Neural cell (in vitro differentiated cells): ENCODE data around the gene NR2C2AP. TPM values are rescaled to one million over a fixed set of nuclear protein-coding genes. Genes with fewer than 3 reads are reported as not detected.

Experiments used
- H2AFZ ChIP-seq: fragments of 200-600, 300-800 bp; sonication (generic), shearing (Covaris generic); 2 replicates; pipeline ENCODE4 v1.6.0; 2014; ENCODE audit warnings: low read depth, mild to moderate bottlenecking, antibody characterized with exemption, low read length, moderate library complexity
- H3F3A ChIP-seq: fragments of 200-600 bp; shearing (Covaris generic); 2 replicates; pipeline ENCODE4 v1.6.1; 2016; ENCODE audit warnings: mild to moderate bottlenecking, moderate library complexity, mixed read lengths, antibody characterized with exemption, low read length; ENCODE audit not compliant: insufficient read depth, poor library complexity, severe bottlenecking
- H3K27ac ChIP-seq: fragments of 200-600, 300-800 bp; sonication (generic), shearing (Covaris generic); 2 replicates; pipeline ENCODE4 v1.5.1; 2014; ENCODE audit warnings: mild to moderate bottlenecking, low read length, moderate library complexity
- H3K27me3 ChIP-seq: fragments of 300-800, 200-600 bp; sonication (generic), shearing (Covaris generic); 2 replicates; pipeline ENCODE4 v1.6.0; 2014; ENCODE audit warnings: mild to moderate bottlenecking, low read depth, low read length, moderate library complexity; ENCODE audit not compliant: insufficient read depth
- H3K36me3 ChIP-seq: fragments of 300-800, 200-600 bp; sonication (generic), shearing (Covaris generic); 2 replicates; pipeline ENCODE4 v1.5.1; 2014; ENCODE audit warnings: mild to moderate bottlenecking, antibody characterized with exemption, low read length, moderate library complexity; ENCODE audit not compliant: insufficient read depth
- H3K4me2 ChIP-seq: fragments of 300-800, 200-600 bp; sonication (generic), shearing (Covaris generic); 2 replicates; pipeline ENCODE4 v1.6.0; 2014; ENCODE audit warnings: mild to moderate bottlenecking, low read length
- H3K4me3 ChIP-seq: fragments of 300-800, 200-600 bp; sonication (generic), shearing (Covaris generic); 2 replicates; pipeline ENCODE4 v1.5.1; 2014; ENCODE audit warnings: mild to moderate bottlenecking, low read length, moderate library complexity
- H3K79me2 ChIP-seq: fragments of 200-600 bp; shearing (Covaris generic); replicated peaks from 2 replicates; pipeline ENCODE4 v1.6.0; 2014; ENCODE audit warnings: mild to moderate bottlenecking, low read length, moderate library complexity; ENCODE audit not compliant: insufficient read depth
- H3K9ac ChIP-seq: fragments of 300-800, 200-600 bp; sonication (generic), shearing (Covaris generic); 2 replicates; pipeline ENCODE4 v1.6.1; 2016; ENCODE audit warnings: mild to moderate bottlenecking, low read length, mixed read lengths
- H3K9me2 ChIP-seq: fragments of 200-600 bp; shearing (Covaris generic); 2 replicates; pipeline ENCODE4 v1.6.1; 2016; ENCODE audit warnings: mild to moderate bottlenecking, low read length, mixed read lengths; ENCODE audit not compliant: insufficient read depth
- H3K9me3 ChIP-seq: fragments of 200-600, 300-800 bp; sonication (generic), shearing (Covaris generic); 2 replicates; pipeline ENCODE4 v1.6.1; 2016; ENCODE audit warnings: mild to moderate bottlenecking, mixed run types, low read length, moderate library complexity, mixed read lengths
- H4K20me1 ChIP-seq: fragments of 200-600 bp; shearing (Covaris generic); 2 replicates; pipeline ENCODE4 v1.6.1; 2016; ENCODE audit warnings: mild to moderate bottlenecking, mixed run types; ENCODE audit not compliant: insufficient read depth
- EP300 ChIP-seq: fragments of 450-650 bp; conservative IDR thresholded peaks from 2 replicates; pipeline ENCODE4 v1.6.1; 2014; ENCODE audit warnings: antibody characterized with exemption, mild to moderate bottlenecking, moderate library complexity; ENCODE audit not compliant: poor library complexity, severe bottlenecking
- EZH2 ChIP-seq: fragments of 200-600, 300-800 bp; shearing (Covaris generic), sonication (generic); IDR thresholded peaks from 2 replicates; pipeline ENCODE4 v1.6.1; 2014; ENCODE audit warnings: antibody characterized with exemption, low read length, borderline replicate concordance, mild to moderate bottlenecking; ENCODE audit not compliant: insufficient read depth, poor library complexity, severe bottlenecking
- MXI1 ChIP-seq: fragments of 450-650 bp; conservative IDR thresholded peaks from 2 replicates; pipeline ENCODE4 v1.6.1; 2014; ENCODE audit warnings: antibody characterized with exemption, mild to moderate bottlenecking; ENCODE audit not compliant: poor library complexity, severe bottlenecking
- POLR2AphosphoS5 ChIP-seq: IDR thresholded peaks from 2 replicates; pipeline ENCODE4 v1.6.1; 2012
- RAD21 ChIP-seq: fragments of 450-650 bp; conservative IDR thresholded peaks from 2 replicates; pipeline ENCODE4 v1.6.1; 2014; ENCODE audit warnings: antibody characterized with exemption, mild to moderate bottlenecking, moderate library complexity
- SMC3 ChIP-seq: fragments of 450-650 bp; conservative IDR thresholded peaks from 2 replicates; pipeline ENCODE4 v1.6.1; 2014; ENCODE audit warnings: antibody characterized with exemption, mild to moderate bottlenecking, moderate library complexity; ENCODE audit not compliant: poor library complexity
- TAF1 ChIP-seq: IDR thresholded peaks from 2 replicates; pipeline ENCODE4 v1.6.1; 2012; ENCODE audit warnings: low read depth
- polyA plus RNA-seq: library from polyadenylated mRNA; depleted of rRNA; stranded (reverse); fragments of >200 nt; gene quantifications from 2 replicates; pipeline ENCODE4 v1.2.3, GENCODE V29; 2014
- TF ChIP-seq, protein P1 (sequence below): fragments of 450-650 bp; IDR thresholded peaks from 2 replicates; pipeline ENCODE4 v1.5.1; 2014; ENCODE audit warnings: antibody characterized with exemption, mild to moderate bottlenecking, moderate library complexity; ENCODE audit not compliant: poor library complexity, severe bottlenecking
- TF ChIP-seq, protein P2 (sequence below): IDR thresholded peaks from 2 replicates; pipeline ENCODE4 v1.6.1; 2012; ENCODE audit warnings: borderline replicate concordance

NR2C2AP gene
- polyA plus RNA-seq, 1 donor from 2014 or later = 15.1 TPM

DNA sequence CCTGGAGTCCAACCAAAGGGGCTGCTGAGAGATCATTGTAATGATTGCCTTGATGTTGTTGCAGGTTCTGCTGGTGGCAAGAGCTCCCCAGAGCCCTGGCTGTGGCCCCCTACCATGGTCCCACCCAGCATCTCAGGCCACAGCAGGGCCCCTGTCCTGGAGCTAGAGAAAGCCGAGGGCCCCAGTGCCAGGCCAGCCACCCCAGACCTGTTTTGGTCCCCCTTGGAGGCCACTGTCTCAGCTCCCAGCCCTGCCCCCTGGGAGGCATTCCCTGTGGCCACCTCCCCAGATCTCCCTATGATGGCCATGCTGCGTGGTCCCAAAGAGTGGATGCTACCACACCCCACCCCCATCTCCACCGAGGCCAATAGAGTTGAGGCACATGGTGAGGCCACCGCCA, 24.0 kb upstream of the NR2C2AP start:
- H3K79me2 ChIP-seq = no peaks in the 10 kb centered on the region
- H4K20me1 ChIP-seq = no peaks in the 10 kb centered on the region
- no peaks in the 10 kb centered on the region for H3F3A ChIP-seq
- no peak overlapping the region for H3K4me3 ChIP-seq
- H2AFZ ChIP-seq = no peak overlapping the region
- H3K9ac ChIP-seq = no peak overlapping the region
- TF ChIP-seq SMC3 (no peak), MXI1 (no peak), EP300 (no peak)
- H3K36me3 ChIP-seq = peaks cover 7% of the 10 kb centered on the region
- no peaks in the 10 kb centered on the region for H3K9me3 ChIP-seq
- H3K9me2 ChIP-seq = no peaks in the 10 kb centered on the region
- H3K27ac ChIP-seq = no peak overlapping the region
- H3K27me3 ChIP-seq = no peaks in the 10 kb centered on the region
- H3K4me2 ChIP-seq = no peak overlapping the region

DNA sequence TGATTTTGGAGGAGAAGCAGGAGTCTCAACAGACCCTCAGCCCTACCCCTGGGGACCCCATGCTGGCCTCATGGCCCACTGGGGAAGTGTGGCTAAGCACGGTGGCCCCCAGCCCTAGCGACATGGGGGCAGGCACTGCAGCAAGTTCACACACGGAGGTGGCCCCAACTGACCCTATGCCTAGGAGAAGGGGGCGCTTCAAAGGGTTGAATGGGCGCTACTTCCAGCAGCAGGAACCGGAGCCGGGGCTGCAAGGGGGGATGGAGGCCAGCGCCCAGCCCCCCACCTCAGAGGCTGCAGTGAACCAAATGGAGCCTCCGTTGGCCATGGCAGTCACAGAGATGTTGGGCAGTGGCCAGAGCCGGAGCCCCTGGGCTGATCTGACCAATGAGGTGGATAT, 23.4 kb upstream of the NR2C2AP start:
- Histone ChIP-seq H4K20me1 (no peaks in the 10 kb centered on the region), H3K27me3 (no peaks in the 10 kb centered on the region), H3K4me2 (no peak overlapping the region), H2AFZ (no peak overlapping the region), H3K4me3 (no peak overlapping the region), H3F3A (no peaks in the 10 kb centered on the region), H3K9me2 (no peaks in the 10 kb centered on the region), H3K9me3 (no peaks in the 10 kb centered on the region), H3K27ac (no peak overlapping the region), H3K36me3 (peaks cover 6% of the 10 kb centered on the region), H3K79me2 (no peaks in the 10 kb centered on the region), H3K9ac (no peak overlapping the region)
- TF ChIP-seq RAD21 = no peak
- no peak for TF ChIP-seq EP300
- TF ChIP-seq, protein P1, sequence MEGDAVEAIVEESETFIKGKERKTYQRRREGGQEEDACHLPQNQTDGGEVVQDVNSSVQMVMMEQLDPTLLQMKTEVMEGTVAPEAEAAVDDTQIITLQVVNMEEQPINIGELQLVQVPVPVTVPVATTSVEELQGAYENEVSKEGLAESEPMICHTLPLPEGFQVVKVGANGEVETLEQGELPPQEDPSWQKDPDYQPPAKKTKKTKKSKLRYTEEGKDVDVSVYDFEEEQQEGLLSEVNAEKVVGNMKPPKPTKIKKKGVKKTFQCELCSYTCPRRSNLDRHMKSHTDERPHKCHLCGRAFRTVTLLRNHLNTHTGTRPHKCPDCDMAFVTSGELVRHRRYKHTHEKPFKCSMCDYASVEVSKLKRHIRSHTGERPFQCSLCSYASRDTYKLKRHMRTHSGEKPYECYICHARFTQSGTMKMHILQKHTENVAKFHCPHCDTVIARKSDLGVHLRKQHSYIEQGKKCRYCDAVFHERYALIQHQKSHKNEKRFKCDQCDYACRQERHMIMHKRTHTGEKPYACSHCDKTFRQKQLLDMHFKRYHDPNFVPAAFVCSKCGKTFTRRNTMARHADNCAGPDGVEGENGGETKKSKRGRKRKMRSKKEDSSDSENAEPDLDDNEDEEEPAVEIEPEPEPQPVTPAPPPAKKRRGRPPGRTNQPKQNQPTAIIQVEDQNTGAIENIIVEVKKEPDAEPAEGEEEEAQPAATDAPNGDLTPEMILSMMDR = no peak
- TF ChIP-seq TAF1 = no peak
- TF ChIP-seq POLR2AphosphoS5 = no peak
- TF ChIP-seq MXI1 = no peak
- TF ChIP-seq, protein P2, sequence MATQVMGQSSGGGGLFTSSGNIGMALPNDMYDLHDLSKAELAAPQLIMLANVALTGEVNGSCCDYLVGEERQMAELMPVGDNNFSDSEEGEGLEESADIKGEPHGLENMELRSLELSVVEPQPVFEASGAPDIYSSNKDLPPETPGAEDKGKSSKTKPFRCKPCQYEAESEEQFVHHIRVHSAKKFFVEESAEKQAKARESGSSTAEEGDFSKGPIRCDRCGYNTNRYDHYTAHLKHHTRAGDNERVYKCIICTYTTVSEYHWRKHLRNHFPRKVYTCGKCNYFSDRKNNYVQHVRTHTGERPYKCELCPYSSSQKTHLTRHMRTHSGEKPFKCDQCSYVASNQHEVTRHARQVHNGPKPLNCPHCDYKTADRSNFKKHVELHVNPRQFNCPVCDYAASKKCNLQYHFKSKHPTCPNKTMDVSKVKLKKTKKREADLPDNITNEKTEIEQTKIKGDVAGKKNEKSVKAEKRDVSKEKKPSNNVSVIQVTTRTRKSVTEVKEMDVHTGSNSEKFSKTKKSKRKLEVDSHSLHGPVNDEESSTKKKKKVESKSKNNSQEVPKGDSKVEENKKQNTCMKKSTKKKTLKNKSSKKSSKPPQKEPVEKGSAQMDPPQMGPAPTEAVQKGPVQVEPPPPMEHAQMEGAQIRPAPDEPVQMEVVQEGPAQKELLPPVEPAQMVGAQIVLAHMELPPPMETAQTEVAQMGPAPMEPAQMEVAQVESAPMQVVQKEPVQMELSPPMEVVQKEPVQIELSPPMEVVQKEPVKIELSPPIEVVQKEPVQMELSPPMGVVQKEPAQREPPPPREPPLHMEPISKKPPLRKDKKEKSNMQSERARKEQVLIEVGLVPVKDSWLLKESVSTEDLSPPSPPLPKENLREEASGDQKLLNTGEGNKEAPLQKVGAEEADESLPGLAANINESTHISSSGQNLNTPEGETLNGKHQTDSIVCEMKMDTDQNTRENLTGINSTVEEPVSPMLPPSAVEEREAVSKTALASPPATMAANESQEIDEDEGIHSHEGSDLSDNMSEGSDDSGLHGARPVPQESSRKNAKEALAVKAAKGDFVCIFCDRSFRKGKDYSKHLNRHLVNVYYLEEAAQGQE = no peak
- TF ChIP-seq EZH2 = no peak
- no peak for TF ChIP-seq SMC3

DNA sequence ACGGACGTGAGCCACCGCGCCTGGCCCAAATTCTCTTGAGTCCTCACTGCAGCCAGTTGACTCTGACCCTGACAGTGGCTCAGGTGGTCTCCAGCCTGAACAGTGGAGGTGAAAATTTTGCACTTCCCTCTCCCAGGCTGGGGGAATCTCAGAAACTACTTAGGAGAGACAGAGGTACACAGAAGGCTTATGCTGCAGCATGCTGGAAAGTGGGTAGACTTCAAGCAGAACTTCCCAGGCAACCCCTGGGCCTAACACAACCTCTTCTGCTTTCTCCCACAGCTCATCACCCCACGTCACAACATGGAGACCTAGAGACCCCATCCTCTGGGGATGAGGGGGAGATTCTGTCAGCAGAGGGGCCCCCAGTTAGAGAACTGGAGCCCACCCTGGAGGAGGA, 23.0 kb upstream of the NR2C2AP start:
- Histone ChIP-seq H3K27ac (no peak overlapping the region), H4K20me1 (no peaks in the 10 kb centered on the region), H3K9me3 (no peaks in the 10 kb centered on the region), H3K9me2 (no peaks in the 10 kb centered on the region), H3K9ac (no peak overlapping the region), H3K4me3 (no peak overlapping the region), H3K4me2 (no peak overlapping the region), H3K36me3 (peaks cover 6% of the 10 kb centered on the region), H2AFZ (no peak overlapping the region), H3K27me3 (no peaks in the 10 kb centered on the region), H3F3A (no peaks in the 10 kb centered on the region), H3K79me2 (no peaks in the 10 kb centered on the region)
- TF ChIP-seq, protein P1 = no peak
- no peak for TF ChIP-seq EZH2
- TF ChIP-seq, protein P2 = no peak
- no peak for TF ChIP-seq MXI1
- TF ChIP-seq TAF1 = no peak
- TF ChIP-seq RAD21 = no peak
- TF ChIP-seq POLR2AphosphoS5 = no peak
- no peak for TF ChIP-seq EP300
- no peak for TF ChIP-seq SMC3
